ENCODE results near the gene USE1. TPM values are rescaled to one million over a fixed set of nuclear protein-coding genes. Genes with fewer than 3 reads are reported as not detected.

The USE1 gene
- total and polyA plus RNA-seq, 4 donors, result 22.0 to 60.1 (median 34.8) TPM

GRCh38 chr19:17262557-17262956 is 47.4 kb downstream of the USE1 start:
- ATAC-seq (ENCODE audit: insufficient read depth, low FRiP score), result no peak
- no peaks in the 10 kb centered on the region for H3K27me3 ChIP-seq (ENCODE audit: control insufficient read depth in 3 of 3, insufficient read depth in 3 of 3, low read length in 2 of 3)
- H3K9ac ChIP-seq (ENCODE audit: insufficient read depth in 1 of 2, low read length in 2 of 2), result no peak overlapping the region
- no peak for TF ChIP-seq CTCF (IDR thresholded peaks at IDR 0.05; ENCODE audit: control extremely low read depth, extremely low read depth)
- peaks cover 0 to 5% (median 0%) of the 10 kb centered on the region in 4 donors for H3K36me3 ChIP-seq (ENCODE audit: control insufficient read depth in 4 of 4, insufficient read depth in 4 of 4, low read length in 4 of 4)
- H3K9me3 ChIP-seq (ENCODE audit: control insufficient read depth in 4 of 4, insufficient read depth in 3 of 4, low read length in 3 of 4), result peaks cover 0 to 5% (median 0%) of the 10 kb centered on the region in 4 donors
- WGBS, 2 donors, result 68 to 83% methylated on average over 16 of the region's 16 CpGs
- H3K4me1 ChIP-seq (ENCODE audit: control insufficient read depth in 5 of 5, insufficient read depth in 5 of 5, low read length in 5 of 5), result peaks cover 0 to 3% (median 0%) of the 10 kb centered on the region in 5 donors
- peak overlapping the region; percentile 18 for H3K4me3 ChIP-seq
- peak overlapping the region in 1 of 2 donors; percentile 20 for H3K27ac ChIP-seq (ENCODE audit: low read depth in 1 of 2, low read length in 1 of 2)
- no peak for DNase-seq

DNA sequence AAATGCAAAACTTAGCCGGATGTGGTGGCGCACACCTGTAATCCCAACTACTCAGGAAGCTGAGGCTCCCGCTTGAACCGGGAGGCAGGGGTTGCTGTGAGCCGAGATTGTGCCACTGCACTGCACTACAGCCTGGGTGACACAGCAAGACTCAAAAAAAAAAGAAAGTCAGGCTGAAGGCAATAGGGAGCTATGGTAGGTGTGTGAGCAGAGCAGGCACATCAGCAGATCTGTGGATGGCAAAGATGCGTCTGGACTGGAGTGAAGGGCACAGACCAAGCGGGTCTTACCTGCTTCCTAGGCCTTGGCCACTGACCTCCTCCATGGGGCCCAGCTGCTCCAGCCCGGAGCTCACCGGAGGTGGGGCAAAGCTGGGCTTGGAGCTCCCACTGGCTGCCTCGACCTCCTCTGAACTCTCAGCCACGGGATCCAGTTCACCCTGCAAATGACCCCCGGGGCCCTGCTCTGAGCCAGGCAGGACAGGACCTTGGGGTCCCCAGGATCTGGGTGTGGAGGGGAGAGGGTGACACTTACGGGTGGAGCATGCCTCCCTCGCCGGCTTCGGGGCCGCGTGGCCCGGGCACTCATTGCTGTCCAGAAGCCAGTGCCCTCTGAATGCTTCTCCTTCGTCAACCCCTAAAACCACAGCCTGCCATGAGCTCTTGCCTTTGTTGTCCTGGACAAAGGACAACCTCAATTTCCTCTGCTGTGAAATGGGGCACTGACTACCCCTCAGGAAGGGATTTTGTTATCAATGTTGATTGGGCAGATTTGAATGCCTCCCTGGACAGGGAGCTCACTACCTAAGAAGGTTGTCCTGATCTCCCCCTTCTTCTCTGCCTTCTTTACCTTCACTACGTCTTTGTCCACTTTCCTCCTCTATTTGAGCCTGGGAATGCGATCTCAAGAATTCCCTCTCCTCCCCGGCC is 48.8 kb downstream of the USE1 start:
- H3K4me3 ChIP-seq, result peak overlapping the region; percentile 39
- WGBS, 2 donors, result 67 to 77% methylated on average over 20 to 23 of the region's 23 CpGs
- H3K36me3 ChIP-seq (ENCODE audit: control insufficient read depth in 4 of 4, insufficient read depth in 4 of 4, low read length in 4 of 4), result peaks cover 0 to 10% (median 1%) of the 10 kb centered on the region in 4 donors
- TF ChIP-seq CTCF (IDR thresholded peaks at IDR 0.05; ENCODE audit: control extremely low read depth, extremely low read depth), result no peak
- no peak for DNase-seq
- peak overlapping the region; percentile 51 to 81 for H3K27ac ChIP-seq (ENCODE audit: low read depth in 1 of 2, low read length in 1 of 2)
- peaks cover 0 to 6% (median 0%) of the 10 kb centered on the region in 5 donors for H3K4me1 ChIP-seq (ENCODE audit: control insufficient read depth in 5 of 5, insufficient read depth in 5 of 5, low read length in 5 of 5)
- no peak for ATAC-seq (ENCODE audit: insufficient read depth, low FRiP score)
- no peak overlapping the region for H3K9ac ChIP-seq (ENCODE audit: insufficient read depth in 1 of 2, low read length in 2 of 2)
- H3K27me3 ChIP-seq (ENCODE audit: control insufficient read depth in 3 of 3, insufficient read depth in 3 of 3, low read length in 2 of 3), result no peaks in the 10 kb centered on the region
- H3K9me3 ChIP-seq (ENCODE audit: control insufficient read depth in 4 of 4, insufficient read depth in 3 of 4, low read length in 3 of 4), result peaks cover 0 to 3% (median 0%) of the 10 kb centered on the region in 4 donors

DNA sequence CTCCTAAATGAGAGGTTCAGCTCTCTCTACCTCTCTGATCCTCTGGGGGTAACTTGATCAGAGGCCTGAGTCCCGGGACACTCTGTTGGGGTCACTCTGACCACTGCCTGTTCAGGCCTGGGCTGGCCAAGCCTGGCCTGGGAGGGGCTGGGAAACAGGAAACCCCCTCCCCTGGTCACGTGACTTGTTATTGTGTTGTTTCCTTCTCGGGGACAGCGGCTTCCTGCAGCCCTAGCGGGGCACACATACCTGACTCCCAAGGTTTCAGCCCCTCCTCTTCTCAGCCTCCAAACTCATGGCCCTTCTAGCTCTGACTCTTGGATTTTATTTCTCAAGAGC is 49.5 kb downstream of the USE1 start, which contains the start of gene USHBP1:
Gene USHBP1, minus strand, starts transcription at position 105 of the 339 bp plus-strand sequence. CDS start 446 bp downstream, outside the sequence.
- Histone ChIP-seq H3K4me3 (peak within 1 kb of the TSS; percentile 39), H3K36me3 (ENCODE audit: control insufficient read depth in 4 of 4, insufficient read depth in 4 of 4, low read length in 4 of 4) (peaks cover 0 to 7% (median 1%) of the 10 kb centered on the region in 4 donors), H3K4me1 (ENCODE audit: control insufficient read depth in 5 of 5, insufficient read depth in 5 of 5, low read length in 5 of 5) (peaks cover 0 to 6% (median 0%) of the 10 kb centered on the region in 5 donors), H3K9ac (ENCODE audit: insufficient read depth in 1 of 2, low read length in 2 of 2) (no peak within 1 kb of the TSS), H3K27me3 (ENCODE audit: control insufficient read depth in 3 of 3, insufficient read depth in 3 of 3, low read length in 2 of 3) (no peaks in the 10 kb centered on the region), H3K27ac (ENCODE audit: low read depth in 1 of 2, low read length in 1 of 2) (peak within 1 kb of the TSS; percentile 51 to 81), H3K9me3 (ENCODE audit: control insufficient read depth in 4 of 4, insufficient read depth in 3 of 4, low read length in 3 of 4) (no peaks in the 10 kb centered on the region)
- peak in 2 of 3 donors; percentile 33 to 59 for DNase-seq
- no peak for ATAC-seq (ENCODE audit: insufficient read depth, low FRiP score)
- no peak for TF ChIP-seq CTCF (IDR thresholded peaks at IDR 0.05; ENCODE audit: control extremely low read depth, extremely low read depth)
- 28 to 33% methylated on average over 5 of the region's 5 CpGs for WGBS, 2 donors
